Mammary epithelial cell (primary cell): ENCODE measurements around the gene BRD3OS.

Experiments used
- EZH2 ChIP-seq: IDR thresholded peaks from 2 replicates; pipeline ENCODE4 v1.6.1; 2012; ENCODE audit warnings: low read length, inconsistent platforms, borderline replicate concordance
- TF ChIP-seq, protein P1 (sequence below), 2 donors: IDR thresholded peaks in 1 of 2; conservative IDR thresholded peaks in 1 of 2; 2 replicates each; pipeline ENCODE4 v1.5.1; 2011 to 2012; ENCODE audit warnings: inconsistent platforms in 2 of 2, low read length in 2 of 2, mild to moderate bottlenecking in 2 of 2, control low read depth in 1 of 2, low read depth in 1 of 2; ENCODE audit not compliant: insufficient read depth in 1 of 2; ENCODE audit errors: extremely low read depth in 1 of 2

DNA sequence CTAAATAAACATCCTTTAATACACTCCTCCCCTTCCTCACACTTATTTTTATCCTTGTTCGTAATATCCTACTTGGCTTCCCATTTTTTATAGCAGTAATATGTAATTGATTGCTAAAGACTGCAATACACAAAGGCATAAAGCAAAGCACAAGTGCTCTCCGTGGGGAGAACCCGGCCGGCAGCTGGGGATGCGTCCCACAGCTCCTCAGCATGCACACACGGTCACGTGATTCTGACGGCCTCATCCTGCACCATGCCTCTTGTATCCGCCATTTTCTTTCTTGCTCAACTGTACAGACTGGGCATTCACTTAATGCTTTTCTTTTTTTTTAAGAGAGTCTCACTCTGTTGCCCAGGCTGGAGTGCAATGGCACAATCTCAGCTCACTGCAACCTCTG lies 2.8 kb downstream of the BRD3OS start:
- TF ChIP-seq, protein P1, sequence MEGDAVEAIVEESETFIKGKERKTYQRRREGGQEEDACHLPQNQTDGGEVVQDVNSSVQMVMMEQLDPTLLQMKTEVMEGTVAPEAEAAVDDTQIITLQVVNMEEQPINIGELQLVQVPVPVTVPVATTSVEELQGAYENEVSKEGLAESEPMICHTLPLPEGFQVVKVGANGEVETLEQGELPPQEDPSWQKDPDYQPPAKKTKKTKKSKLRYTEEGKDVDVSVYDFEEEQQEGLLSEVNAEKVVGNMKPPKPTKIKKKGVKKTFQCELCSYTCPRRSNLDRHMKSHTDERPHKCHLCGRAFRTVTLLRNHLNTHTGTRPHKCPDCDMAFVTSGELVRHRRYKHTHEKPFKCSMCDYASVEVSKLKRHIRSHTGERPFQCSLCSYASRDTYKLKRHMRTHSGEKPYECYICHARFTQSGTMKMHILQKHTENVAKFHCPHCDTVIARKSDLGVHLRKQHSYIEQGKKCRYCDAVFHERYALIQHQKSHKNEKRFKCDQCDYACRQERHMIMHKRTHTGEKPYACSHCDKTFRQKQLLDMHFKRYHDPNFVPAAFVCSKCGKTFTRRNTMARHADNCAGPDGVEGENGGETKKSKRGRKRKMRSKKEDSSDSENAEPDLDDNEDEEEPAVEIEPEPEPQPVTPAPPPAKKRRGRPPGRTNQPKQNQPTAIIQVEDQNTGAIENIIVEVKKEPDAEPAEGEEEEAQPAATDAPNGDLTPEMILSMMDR (conservative IDR thresholded peaks at IDR 0.05 in 1 of 2, IDR thresholded peaks at IDR 0.05 in 1 of 2; ENCODE audit: extremely low read depth in 1 of 2, insufficient read depth in 1 of 2, low read depth in 1 of 2, low read length in 2 of 2): no peak
- no peak for TF ChIP-seq EZH2
